Thyroid gland (tissue), 4 donors: ENCODE results near the gene FAM43A. TPM values are rescaled to one million over a fixed set of nuclear protein-coding genes. Genes with fewer than 3 reads are reported as not detected.

Source experiments
- DNase-seq, 2 donors: peaks; one replicate each; pipeline ENCODE4 v3.0.0-alpha.2; 2019
- H3K27ac ChIP-seq, 3 donors: fragments of 200-600 bp; sonication (generic); 1 replicate in 2 of 3; 2 replicates in 1 of 3; pipeline ENCODE4 v1.5.1; 2016 to 2019; ENCODE audit warnings: mild to moderate bottlenecking in 1 of 3, moderate library complexity in 1 of 3
- H3K27me3 ChIP-seq: fragments of 200-600 bp; sonication (generic); one replicate; pipeline ENCODE4 v1.5.1; 2019
- H3K36me3 ChIP-seq, 2 donors: fragments of 200-600 bp; sonication (generic); one replicate each; pipeline ENCODE4 v1.5.1; 2016 to 2019
- H3K4me1 ChIP-seq, 2 donors: fragments of 200-600 bp; sonication (generic); one replicate each; pipeline ENCODE4 v1.5.1; 2017 to 2019
- H3K4me3 ChIP-seq, 3 donors: fragments of 200-600 bp; sonication (generic); replicated peaks in 1 of 3; 1 replicate in 2 of 3; 2 replicates in 1 of 3; pipeline ENCODE4 v1.5.1; 2016; ENCODE audit warnings: mild to moderate bottlenecking in 1 of 3
- H3K9me3 ChIP-seq: fragments of 200-600 bp; sonication (generic); one replicate; pipeline ENCODE4 v1.5.1; 2017
- CTCF ChIP-seq, 6 experiments: fragments of 200-600 bp in 3 of 6; fragments of 450-650 bp in 3 of 6; sonication (generic) in 3 of 6; IDR thresholded peaks; one replicate each; pipeline ENCODE4 v1.5.1; 2016 to 2019; ENCODE audit warnings: antibody characterized with exemption in 6 of 6, mild to moderate bottlenecking in 2 of 6, inconsistent platforms in 1 of 6, moderate library complexity in 1 of 6
- POLR2A ChIP-seq, 2 donors: fragments of 450-650 bp; IDR thresholded peaks; one replicate each; pipeline ENCODE4 v1.6.1; 2017; ENCODE audit warnings: antibody characterized with exemption in 2 of 2, mild to moderate bottlenecking in 2 of 2, moderate library complexity in 1 of 2
- WGBS, 2 donors: methylation state at CpG; one replicate each; pipeline ENCODE4 v1.1.5; 2017; 5-methylcytosine and 5-hydroxymethylcytosine counted together
- intact Hi-C: fragments of 100-400 bp; cut with DNase I; formaldehyde crosslinking; loops from one replicate; pipeline ENCODE4 v1.15.1; 2023
- total RNA-seq, 4 donors: library from RNA; depleted of rRNA; stranded (reverse); fragments of >200 nt; gene quantifications; one replicate each; pipeline ENCODE4 v1.2.3, GENCODE V29; 2016

FAM43A gene
- total RNA-seq, 4 donors from 2014 or later, result 16.8 to 33.9 (median 22.4) TPM

DNA sequence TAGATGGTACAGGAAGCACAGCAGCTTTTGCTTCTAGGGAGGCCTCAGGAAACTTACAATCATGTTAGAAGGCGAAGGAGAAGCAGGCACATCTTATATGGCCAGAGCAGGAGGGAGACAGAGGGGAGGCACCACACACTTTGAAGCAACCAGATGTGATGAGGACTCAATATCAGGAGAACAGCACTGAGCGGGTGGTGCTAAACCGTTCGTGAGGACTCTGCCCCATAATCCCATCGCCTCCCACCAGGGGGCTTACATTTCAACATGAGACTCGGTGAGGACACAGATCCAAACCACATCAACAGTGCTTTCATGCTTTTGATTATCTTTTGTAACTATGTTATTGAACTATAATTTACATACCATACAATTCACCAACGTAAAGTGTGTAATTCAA lies 44.9 kb upstream of the FAM43A start:
- intact Hi-C loops, result no loop called here
- DNase-seq, result no peak
- H3K27me3 ChIP-seq, result no peaks in the 10 kb centered on the region
- H3K27ac ChIP-seq, result peak overlapping the region in 2 of 3 donors; percentile 23 to 24
- 71 to 73% methylated on average over 7 of the region's 7 CpGs for WGBS, 2 donors
- no peaks in the 10 kb centered on the region for H3K9me3 ChIP-seq
- no peak overlapping the region for H3K4me3 ChIP-seq
- no peak for TF ChIP-seq POLR2A (IDR thresholded peaks at IDR 0.05)
- TF ChIP-seq CTCF (IDR thresholded peaks at IDR 0.05), result no peak
- H3K36me3 ChIP-seq, result peaks cover 10 to 37% of the 10 kb centered on the region in 2 donors
- peaks cover 0 to 4% of the 10 kb centered on the region in 2 donors for H3K4me1 ChIP-seq

- intact Hi-C loops, result no loop called here
- Histone ChIP-seq H3K9me3 (no peaks in the 10 kb centered on the region), H3K27ac (no peak overlapping the region), H3K4me3 (no peak overlapping the region), H3K4me1 (peaks cover 0 to 4% of the 10 kb centered on the region in 2 donors), H3K27me3 (no peaks in the 10 kb centered on the region), H3K36me3 (peaks cover 13 to 43% of the 10 kb centered on the region in 2 donors)
- WGBS, 2 donors, result 91 to 99% methylated on average over 2 of the region's 2 CpGs
- DNase-seq, result no peak
- TF ChIP-seq CTCF (IDR thresholded peaks at IDR 0.05) (no peak), POLR2A (IDR thresholded peaks at IDR 0.05) (no peak)
These were observed 42.9 kb upstream of the FAM43A start for GRCh38 chr3:194642769-194643168.

GRCh38 chr3:194647747-194648146 lies 37.9 kb upstream of the FAM43A start:
- Histone ChIP-seq H3K36me3 (peaks cover 44 to 70% of the 10 kb centered on the region in 2 donors), H3K27me3 (no peaks in the 10 kb centered on the region), H3K4me1 (no peaks in the 10 kb centered on the region), H3K9me3 (no peaks in the 10 kb centered on the region), H3K4me3 (no peak overlapping the region), H3K27ac (no peak overlapping the region)
- no peak for DNase-seq
- TF ChIP-seq POLR2A (IDR thresholded peaks at IDR 0.05) (no peak), CTCF (IDR thresholded peaks at IDR 0.05) (no peak)
- 92 to 93% methylated on average over 3 of the region's 3 CpGs for WGBS, 2 donors
- intact Hi-C loops, result no loop called here

DNA sequence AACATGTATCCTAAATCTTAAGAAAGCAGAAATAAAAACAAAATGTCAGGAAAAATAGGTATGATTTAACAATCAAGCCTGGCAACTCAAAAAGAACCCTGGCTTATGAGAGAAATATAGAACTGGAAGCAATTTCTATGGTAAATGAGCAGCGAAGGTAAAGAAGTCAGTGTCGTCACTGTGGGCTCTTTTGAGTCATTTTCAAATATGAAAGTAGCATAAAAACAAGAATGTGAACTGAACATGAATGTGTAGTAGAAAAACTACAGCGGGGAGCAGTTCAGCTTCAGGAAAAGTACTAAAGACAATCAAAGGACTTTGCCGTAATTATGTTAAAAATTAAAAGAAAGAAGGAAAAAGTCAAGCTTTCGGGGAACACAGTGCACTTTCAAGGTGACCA lies 31.2 kb upstream of the FAM43A start:
- H3K36me3 ChIP-seq, result peaks cover 37 to 55% of the 10 kb centered on the region in 2 donors

DNA sequence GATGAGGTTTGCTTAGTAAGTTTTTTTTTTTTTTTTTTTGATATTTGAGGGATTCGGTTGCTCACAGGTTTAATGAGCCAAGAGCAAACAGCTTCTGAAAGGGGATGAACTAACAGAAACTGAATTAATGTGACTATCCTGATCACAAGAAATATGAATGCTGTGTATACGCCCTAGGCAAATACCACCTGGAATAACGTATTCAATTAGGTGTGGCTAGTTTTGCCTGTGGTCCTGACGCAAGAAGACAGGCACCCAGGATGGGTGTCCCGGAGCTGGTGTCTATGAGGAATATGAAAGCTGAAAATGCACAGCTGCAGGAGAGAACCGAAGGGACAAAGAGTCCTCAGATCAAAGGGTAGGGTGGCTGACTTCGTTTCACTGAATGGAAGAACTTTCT lies 28.2 kb upstream of the FAM43A start:
- no peak for DNase-seq
- 79 to 87% methylated on average over 7 of the region's 7 CpGs for WGBS, 2 donors
- Histone ChIP-seq H3K4me3 (no peak overlapping the region), H3K4me1 (no peaks in the 10 kb centered on the region), H3K9me3 (no peaks in the 10 kb centered on the region), H3K36me3 (peaks cover 27 to 35% of the 10 kb centered on the region in 2 donors), H3K27ac (no peak overlapping the region), H3K27me3 (no peaks in the 10 kb centered on the region)
- intact Hi-C loops, result no loop called here
- TF ChIP-seq CTCF (IDR thresholded peaks at IDR 0.05) (no peak), POLR2A (IDR thresholded peaks at IDR 0.05) (no peak)

More for the DNA sequence above, 31.2 kb upstream of the FAM43A start:
- Histone ChIP-seq H3K4me3 (no peak overlapping the region), H3K9me3 (no peaks in the 10 kb centered on the region), H3K4me1 (no peaks in the 10 kb centered on the region), H3K27me3 (no peaks in the 10 kb centered on the region), H3K27ac (no peak overlapping the region)
- DNase-seq, result no peak
- intact Hi-C loops, result no loop called here
- TF ChIP-seq POLR2A (IDR thresholded peaks at IDR 0.05), result no peak
- no peak for TF ChIP-seq CTCF (IDR thresholded peaks at IDR 0.05)
- WGBS, 2 donors, result 94 to 95% methylated on average over 5 of the region's 5 CpGs
